HG03139 (cell line): ENCODE results near the gene C17orf113.

Source experiments
- ATAC-seq: cut with Tn5 transposase; IDR thresholded peaks from one replicate; pipeline ENCODE4 v1.9.1; 2021; ENCODE audit not compliant: unreplicated experiment

The C17orf113 gene

DNA sequence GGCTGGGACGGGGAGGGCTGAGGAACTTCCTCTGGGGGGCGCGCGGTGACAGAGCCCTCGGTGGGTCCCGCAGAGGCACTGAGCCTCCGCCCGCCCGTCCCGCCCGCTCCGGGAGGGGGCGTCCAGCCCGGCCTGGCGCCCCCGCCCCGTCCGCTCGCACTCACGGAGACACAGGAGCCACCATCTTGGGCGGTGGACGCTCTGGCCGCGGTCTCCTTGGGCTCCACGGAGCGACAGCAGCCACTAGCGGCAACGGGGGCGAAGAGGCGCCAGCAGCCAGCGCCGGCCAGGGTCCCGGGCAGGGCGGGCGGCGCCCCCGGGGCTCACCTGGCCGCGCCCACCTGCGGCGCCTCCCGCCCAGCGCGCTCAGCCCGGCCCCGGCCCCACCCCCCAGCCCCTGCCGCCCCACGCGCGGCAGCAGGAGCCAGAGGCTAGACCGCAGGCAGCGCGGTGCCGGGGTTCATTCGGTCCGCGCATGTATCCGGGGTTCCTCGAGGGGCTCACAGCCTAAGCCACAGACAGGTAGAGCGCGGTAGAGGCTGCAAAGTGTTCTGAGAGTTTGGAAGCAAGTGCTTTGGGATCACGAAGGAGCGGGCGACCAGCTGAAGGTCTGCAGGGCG, at the start of gene C17orf113:
Gene C17orf113 (minus strand): TSS at position 209 of the 620 bp plus-strand sequence. CDS start 7,225 bp downstream, outside the sequence.
- ATAC-seq: no peak

DNA sequence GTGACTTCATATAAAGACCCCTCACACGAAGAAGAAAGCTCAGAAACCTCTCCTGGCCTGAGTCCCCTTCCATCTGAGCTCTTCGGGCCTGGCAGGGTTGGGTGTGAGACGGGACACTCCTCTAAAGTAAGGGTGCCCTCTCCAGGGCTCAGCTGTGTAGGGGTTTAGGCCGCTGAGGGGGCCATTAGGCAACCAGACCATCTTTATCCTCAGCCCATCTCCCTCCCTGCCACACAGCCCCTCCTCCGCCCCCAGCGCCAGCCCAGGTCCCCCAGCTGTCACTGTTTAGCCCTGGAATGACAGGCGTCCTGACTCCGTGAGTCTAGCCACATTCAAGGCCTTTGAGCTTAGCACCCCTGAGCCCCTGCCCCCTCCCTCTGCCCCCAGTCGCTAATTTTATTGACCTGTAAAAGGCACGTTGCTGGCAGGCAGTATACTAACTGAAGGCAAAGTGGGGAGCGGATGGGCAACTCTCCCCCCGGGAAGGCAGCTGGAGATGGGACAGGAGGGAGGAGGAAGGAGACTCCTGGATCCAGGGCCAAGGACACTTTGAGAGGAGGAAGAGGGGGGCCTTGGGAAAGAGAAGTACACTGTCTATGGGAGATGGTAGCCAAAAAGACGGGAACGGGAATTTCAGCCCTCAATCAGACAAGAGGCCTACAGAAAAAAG, 48.5 kb upstream of the C17orf113 start:
- no peak for ATAC-seq

DNA sequence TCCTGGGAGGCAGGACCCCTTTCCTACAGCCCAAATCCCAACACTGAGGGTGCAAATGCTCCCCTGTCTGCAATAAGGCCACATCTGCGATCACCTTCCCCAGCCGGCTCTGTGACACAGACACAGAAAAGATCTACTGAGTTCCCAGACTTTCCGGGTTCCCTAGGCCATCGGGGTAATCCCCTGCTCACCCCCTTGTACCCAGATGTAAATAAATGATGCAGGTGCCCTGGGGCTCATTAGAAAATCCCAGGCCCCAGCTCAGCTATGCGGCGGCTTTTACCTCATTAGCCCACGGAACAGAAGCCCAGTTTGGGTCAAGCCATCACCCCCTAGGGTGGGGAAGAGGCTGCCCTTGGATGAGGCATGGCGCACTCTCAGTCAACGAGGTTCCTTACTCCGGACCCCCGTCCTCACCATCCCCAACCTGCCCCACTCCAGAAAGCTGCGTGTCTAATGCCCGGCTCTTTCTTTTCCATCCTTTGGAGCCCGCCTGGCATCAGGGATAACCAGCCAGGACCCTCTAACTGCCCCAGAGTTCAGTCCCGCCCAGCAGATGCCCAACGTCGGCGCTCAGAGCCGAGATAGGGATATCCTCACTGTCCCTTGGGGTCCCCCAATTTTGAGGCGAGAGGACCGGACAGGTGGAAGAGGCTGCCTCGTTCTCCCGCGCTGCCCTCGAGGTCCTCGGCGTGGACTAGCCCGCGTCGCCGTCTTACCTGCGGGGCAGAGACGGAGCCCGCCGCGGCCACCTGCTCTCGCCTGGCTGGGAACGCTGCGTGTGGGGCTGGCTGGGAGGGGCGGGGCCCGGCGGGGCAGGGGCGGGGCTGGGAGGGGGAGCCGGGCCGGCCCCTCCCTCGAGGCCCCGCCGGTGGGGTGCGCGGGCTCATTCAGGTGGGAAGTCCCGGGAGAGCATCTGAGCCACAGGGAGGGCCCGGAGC, 47.6 kb upstream of the C17orf113 start, which contains the start of gene ZNF385C:
Gene ZNF385C (minus strand): TSS at position 783 of the 941 bp plus-strand sequence. CDS start 35,417 bp downstream, outside the sequence.
- no peak for ATAC-seq

DNA sequence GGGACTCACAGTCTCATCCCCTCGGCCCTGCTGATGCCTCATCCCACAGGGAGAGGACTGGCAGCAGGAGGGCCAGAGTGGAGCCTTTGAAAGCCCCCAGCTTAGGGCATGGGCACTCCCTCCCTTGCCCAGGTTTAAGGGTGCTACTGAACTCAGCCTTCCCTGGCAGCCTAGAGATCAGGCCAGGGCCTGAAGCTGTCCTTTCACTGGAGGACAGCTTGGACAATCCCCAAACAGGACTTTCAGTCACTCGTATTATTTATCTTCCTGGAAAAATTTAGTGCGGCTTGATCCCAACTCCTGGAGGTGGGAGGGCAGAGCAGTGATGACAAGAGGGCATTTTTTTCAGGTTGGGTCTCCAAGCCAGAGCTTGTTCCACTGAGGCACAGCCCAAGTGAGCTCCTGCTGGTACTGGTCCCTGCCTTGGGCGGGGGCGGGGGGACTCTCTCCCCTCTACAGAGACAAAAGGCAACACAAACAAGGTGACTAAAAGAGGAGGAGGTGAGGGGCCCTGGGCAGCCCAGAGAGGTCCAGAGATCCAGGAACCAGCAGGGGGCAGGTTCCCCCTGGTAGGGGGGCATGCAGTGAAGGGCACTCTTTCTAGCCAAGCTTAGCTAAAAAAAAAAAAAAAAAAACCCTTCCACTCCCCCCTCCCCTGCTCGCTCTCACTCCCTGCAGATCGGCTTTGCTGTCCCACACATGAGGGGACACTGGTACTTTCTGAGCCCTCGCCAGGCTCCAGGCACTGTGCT, 46.1 kb upstream of the C17orf113 start:
- ATAC-seq: no peak

DNA sequence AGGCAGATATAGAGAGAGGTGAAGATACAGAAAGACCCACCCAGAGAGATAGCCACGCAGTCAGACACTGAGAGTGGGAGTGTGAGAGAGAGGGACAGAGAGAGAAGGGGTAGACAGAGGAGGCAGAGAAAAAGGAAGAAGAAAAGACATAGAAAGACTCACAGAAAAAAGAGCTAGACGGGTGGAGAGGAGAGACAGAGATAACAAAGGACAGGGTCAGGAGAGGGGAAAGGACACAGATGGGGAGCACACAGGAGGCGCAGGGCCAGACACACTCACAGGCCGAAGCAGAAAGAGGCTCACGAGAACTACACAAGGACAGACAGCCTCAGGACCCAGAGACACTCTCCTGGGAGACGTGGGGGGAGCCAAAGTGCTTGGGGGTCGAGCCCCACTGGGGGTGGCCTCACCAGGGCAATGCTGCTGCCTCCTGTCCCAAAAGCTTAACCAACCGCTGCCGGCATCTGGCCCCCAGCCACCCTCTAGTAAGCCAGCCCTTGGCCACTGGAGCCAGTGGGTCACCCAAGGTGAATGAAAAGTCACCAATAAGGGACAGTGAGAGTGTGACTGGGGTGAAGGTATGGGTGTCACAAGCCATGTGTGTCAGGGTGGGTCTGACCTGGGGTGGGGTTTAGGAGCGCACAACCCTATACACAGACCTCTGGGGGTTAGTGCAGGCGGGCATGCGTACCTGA, 44.1 kb upstream of the C17orf113 start:
- no peak for ATAC-seq

DNA sequence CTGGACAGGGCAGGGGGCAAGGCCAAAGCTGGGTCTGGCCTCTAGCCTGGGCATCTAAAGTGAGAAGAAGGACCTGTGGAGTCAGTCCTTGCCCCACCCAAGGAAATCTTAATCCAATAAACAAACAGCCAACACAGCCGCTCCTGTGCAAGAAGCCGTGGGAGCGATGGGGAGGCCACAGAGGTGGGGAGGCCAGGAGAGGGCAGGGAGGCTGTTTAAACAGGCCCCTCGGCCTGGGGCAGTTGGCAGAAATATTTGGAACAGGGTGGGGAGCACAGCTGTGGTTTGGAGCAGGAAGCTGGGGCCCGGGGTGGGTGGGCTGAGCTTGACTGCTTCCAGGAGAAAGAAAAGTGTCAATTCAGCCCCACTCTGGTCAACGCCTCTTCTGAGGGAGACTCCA, 42.5 kb upstream of the C17orf113 start:
- no peak for ATAC-seq

DNA sequence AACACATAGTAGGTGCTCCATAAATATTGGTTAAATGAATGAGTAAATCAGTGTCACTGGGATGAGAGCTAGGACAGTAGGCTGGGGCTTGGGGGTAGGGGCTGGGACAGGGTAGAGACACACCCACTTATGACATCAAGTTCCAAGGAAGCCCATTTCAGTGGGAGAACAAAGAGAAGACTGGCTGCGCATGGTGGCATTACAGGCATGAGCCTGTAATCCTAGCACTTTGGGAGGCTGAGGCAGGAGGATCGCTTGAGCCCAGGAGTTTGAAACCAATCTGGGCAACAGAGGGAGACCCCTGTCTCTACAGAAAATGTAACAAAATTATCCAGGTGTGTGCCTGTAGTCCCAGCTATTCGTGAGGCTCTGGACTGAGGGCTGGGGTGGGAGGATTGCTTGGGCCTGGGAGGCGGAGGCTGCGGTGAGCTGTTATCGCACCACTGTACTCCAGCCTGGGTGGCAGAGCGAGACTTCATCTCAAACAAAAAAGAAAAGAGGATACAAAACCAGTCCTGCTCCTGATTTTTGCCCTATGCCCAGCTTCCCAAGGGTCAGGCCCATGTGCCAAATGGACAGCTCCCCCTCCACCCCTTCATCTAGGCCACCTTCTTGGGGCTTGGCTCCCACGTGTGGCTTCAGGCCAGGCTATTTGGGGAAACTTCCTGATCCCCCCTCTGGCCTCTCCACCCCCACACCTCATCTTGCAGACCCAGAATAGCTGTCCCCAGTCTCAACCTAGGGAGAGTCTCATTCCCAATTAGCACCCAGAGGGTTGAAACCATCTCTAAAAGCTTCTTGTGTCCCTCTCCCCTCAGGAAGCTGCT, 40.8 kb upstream of the C17orf113 start:
- no peak for ATAC-seq

DNA sequence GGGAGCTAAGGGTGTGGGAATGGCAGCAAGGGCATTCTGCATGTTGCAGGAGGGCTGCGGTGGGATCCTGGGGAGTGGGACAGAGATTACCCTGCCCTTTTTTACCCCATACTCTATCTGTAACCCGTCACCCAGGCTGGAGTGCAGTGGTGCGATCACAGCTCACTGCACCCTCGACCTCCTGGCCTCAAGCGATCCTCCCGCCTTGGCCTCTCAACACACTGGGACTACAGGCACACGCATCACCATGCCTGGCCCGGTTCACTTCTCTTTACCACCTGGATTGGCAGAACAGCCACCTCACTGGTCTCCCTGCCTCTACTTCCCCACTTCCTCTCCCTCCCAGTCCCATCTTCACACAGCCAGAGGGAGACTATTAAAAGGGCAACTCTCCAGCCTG, 38.3 kb upstream of the C17orf113 start:
- ATAC-seq: no peak

DNA sequence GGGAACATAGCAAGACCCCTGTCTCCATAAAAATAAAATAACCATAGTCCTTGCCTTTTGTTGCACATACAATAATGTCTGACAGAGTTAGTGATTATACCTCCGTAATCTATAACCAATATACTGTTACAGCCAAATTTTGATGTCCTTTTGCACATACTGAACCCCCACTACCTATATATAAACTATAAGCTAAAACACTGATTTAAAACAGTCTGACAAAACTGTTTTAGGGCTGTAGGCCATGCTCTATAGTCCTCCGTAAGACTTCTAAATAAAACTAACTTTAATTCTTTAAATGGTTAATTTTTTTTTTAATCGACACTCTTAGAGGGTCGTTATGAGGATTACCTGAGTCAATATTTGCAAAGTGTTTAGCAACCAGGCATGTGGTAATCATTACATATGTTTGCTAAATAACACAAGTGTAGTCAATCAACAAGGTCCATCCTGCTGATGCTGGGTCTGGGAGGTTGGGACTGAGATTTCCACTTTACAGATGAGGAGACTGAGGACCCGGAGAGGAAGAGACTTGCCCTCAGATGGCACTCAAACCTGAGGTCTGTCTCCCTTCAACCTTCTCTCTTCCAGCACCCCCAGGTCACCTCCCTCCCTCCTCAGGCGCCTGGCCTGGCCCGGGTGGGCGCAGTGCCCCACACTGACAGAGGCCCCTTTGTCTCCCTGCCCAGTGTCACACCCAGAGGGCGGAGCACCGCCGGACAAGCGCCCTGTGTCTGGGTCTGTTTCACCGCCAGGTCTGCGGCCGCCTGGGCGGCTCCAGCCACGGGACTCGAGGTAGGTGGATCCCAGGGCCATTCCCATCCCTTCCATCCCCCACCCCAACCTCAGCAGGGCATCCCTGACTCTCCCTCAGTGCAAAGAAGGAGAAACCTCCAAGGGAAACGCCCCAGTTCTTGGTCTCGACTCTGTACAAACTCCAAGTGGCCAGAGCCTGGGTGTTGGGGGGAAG, 37.6 kb upstream of the C17orf113 start:
- ATAC-seq: no peak

DNA sequence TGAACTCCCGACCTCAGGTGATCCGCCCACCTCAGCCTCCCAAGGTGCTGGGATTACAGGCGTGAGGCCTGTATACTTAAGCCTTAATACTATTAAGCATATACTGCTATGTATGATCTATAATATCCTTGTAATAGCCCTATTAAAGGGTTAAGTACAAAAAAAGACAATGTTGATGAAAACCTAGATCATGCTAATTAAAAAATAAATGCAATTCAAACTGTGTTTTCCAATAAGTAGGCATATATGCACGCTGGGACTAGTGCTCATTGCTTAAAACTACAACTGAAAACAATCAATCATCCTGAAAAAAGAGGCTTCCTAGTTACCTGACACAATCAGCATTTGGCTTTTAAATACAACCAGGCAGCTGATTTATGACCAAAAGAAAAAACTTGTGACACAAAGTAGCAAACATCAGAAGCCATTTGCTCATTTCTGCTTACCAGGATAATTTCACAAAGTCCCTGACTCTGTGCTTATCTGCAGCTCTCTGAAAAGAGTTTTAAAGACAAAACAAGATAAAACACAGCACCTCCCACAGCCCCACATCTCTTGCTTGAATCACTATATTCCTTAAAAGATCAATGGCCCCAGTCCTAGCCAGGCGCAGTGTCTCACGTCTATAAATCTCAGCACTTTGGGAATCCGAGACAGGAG, 36.8 kb upstream of the C17orf113 start:
- no peak for ATAC-seq

DNA sequence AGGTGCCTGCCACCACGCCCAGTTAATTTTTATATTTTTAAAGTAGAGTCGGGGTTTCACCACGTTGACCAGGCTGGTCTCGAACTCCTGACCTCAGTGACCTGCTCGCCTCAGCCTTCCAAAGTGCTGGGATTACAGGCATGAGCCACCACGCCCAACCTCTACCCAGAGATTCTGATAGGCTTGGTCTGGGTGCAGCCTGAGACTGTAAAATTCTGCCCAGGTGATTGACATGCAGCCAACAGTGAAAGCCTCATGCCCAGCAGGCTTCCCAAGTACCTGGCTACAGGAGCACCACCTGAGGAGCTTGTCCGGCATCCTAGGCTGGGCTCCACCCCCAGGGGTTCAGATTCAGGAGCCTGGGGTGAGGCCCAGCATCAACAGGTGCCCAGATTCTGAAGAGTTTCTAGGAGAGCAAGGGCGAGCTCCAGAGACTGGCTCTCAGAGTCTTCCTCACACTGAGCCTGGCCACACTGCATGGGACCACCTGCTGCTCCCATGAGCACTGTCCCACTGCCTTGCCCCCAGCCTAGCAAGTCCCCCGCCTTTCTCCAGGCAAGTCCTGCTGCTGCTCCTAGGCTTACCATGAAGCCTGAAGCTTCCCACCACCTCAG, 31.2 kb upstream of the C17orf113 start:
- ATAC-seq: no peak

DNA sequence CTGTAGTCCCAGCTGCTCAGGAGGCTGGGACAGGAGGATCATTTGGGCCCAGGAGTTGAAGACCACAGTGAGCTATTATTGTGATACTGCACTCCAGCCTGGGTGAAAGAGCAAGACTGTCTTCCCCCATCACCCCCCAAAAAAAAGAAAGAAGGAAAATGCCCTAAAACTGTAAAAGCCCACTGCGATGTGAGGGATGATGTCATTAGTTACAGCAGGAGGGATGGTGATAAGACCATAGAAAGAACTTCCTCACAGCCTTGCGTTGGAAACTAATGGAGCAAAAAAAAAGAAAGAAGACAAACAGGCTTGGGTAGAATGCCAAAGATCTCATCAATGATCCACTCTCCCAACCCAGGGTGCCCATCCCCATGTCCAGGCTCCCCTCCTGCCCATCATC, 29.1 kb upstream of the C17orf113 start:
- no peak for ATAC-seq

DNA sequence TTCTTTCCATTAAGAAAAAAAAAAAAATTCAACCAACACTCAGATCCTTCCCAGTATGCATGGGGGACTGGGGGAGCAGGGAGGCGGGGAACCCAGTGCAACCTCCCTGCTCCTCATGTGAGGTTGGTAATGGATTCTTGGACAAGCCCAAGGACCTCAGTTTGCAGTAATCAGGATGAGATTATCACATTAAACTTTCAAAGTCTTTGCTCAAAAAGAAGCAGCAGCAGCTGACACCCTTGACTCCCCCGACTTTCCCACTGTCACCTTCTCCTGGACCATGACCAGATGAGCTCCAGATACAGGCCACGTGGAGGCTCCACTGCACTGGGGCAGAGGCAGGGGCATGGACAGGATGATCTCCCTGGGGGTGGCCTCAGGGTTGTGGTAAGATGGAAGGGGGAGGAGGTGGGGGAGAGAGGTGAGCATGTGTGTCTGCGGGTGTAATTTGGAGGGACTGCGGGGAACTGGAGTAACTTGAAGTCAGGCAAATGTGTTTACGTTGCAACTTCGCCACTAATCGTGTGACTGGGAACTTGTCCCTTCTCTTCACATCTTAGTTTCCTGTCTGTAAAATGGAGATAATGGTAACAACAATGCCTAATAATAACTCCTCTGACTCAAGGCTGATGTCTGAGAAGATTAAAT, 28.1 kb upstream of the C17orf113 start:
- no peak for ATAC-seq

DNA sequence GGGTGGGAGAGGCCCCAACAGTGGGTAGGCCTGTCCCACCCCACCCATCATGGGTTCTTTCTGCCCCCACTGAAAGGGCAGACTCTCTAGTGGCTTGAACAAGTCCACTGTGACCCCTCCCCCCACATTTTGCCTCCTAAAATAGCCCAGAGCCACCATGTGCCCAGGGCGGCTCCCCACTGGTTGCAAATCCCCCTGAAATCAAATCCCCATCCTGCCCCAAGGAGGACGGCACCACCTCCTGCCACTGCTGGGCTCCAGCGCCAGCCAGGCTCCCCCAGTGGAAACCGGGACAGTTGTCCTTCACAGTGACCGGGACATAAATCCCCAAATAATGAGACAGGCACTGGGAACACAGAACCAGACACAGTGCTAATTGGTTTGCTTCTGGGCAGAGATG, 27.4 kb upstream of the C17orf113 start:
- ATAC-seq: no peak

DNA sequence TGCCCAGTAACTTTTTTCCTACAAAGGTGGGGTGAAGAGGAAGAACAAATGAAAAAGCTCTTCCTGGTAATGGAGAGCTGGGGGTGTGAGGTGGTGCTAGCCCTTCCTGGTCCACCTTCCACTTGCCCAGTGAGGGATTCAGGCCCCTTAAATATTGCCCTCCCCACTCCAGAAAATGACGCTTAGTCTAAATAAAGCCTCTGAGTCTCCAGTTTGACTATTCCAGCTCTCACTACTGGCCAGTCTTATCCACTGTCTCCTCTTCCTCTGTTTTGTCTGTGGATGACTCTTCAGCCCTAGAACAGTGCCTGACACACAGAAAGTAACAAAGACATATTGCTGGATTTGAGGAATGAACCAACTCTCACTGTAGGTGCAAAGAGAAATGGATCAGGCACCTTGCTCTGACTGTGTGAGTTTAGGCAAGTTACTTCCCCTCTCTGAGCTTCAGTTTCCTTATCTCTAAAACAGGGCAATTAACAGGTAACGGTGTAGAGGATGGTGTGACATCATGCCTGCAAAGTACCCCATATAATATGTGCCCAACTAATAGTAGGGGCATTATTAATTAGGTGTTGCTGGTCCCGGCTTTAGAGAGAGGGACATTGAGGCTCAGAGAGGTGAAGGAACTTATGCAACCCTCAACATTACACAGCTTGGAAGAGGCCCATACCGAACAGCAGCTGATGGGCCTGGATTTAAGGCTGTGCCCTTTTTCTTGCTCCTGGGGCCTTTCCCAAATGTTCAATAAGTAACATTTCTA, 26.6 kb upstream of the C17orf113 start:
- no peak for ATAC-seq

DNA sequence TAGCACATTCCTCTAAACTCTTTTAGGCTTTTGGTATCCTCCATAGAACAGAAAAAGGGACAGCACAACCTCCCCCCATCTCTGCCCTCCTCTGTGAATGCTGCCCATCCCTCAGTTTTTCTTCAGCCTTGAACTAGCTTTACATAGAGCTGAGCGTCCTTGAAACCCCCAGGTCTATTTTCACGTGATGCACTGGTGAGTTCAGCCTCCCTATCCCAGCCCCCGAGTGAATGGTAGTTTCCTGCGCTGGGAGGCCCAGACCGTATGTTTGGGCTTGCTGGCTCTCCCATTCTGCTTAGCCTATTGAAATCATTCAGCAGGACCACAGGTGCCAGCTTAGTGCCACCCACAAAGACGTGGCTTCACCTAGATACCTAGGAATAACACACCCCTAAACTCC, 25.4 kb upstream of the C17orf113 start:
- no peak for ATAC-seq
